ENCODE data around the gene GCKR.

Gene GCKR

GRCh38 chr2:27496357-27497287, at the start of gene GCKR:
Gene GCKR (plus strand): TSS chr2:27496839. CDS start chr2:27496905, 66 bp downstream.
- no peak for TF ChIP-seq CSRNP3 (CRISPR knock-in tag; IDR thresholded peaks at IDR 0.05)
- no peak for TF ChIP-seq GLIS3 (CRISPR knock-in tag; IDR thresholded peaks at IDR 0.05)
- TF ChIP-seq ZNF565 (CRISPR knock-in tag; conservative IDR thresholded peaks at IDR 0.05; ENCODE audit: low read depth) = no peak
- TF ChIP-seq CSDC2 (CRISPR knock-in tag; IDR thresholded peaks at IDR 0.05) = no peak
- TF ChIP-seq RARB (CRISPR knock-in tag; IDR thresholded peaks at IDR 0.05) = no peak
- TF ChIP-seq ZFP30 (CRISPR knock-in tag; IDR thresholded peaks at IDR 0.05) = no peak
- TF ChIP-seq ESRRG (CRISPR knock-in tag; IDR thresholded peaks at IDR 0.05) = no peak
- no peak for TF ChIP-seq ZNF8 (CRISPR knock-in tag; IDR thresholded peaks at IDR 0.05)
- TF ChIP-seq PATZ1 (CRISPR knock-in tag; IDR thresholded peaks at IDR 0.05; ENCODE audit: borderline replicate concordance) = no peak
- TF ChIP-seq TOX (CRISPR knock-in tag; IDR thresholded peaks at IDR 0.05; ENCODE audit: borderline replicate concordance) = no peak
- TF ChIP-seq PPARA (CRISPR knock-in tag; IDR thresholded peaks at IDR 0.05; ENCODE audit: borderline replicate concordance) = no peak
- no peak for TF ChIP-seq ARNTL (CRISPR knock-in tag; IDR thresholded peaks at IDR 0.05; ENCODE audit: borderline replicate concordance, low read depth)
- TF ChIP-seq BACH2 (CRISPR knock-in tag; IDR thresholded peaks at IDR 0.05; ENCODE audit: borderline replicate concordance) = no peak
- TF ChIP-seq CREB5 (CRISPR knock-in tag; IDR thresholded peaks at IDR 0.05; ENCODE audit: low read depth) = no peak
- no peak for TF ChIP-seq ISL1 (CRISPR knock-in tag; IDR thresholded peaks at IDR 0.05)
- no peak for TF ChIP-seq ZFP3 (CRISPR knock-in tag; IDR thresholded peaks at IDR 0.05)
- no peak for TF ChIP-seq TSHZ2 (CRISPR knock-in tag; IDR thresholded peaks at IDR 0.05)
- no peak for TF ChIP-seq SNAI2 (CRISPR knock-in tag; IDR thresholded peaks at IDR 0.05)
- TF ChIP-seq ZNF70 (CRISPR knock-in tag; IDR thresholded peaks at IDR 0.05) = no peak
- TF ChIP-seq OSR1 (CRISPR knock-in tag; IDR thresholded peaks at IDR 0.05) = no peak
- no peak for ATAC-seq

- no peak for TF ChIP-seq TSHZ2 (CRISPR knock-in tag; IDR thresholded peaks at IDR 0.05)
- TF ChIP-seq PATZ1 (CRISPR knock-in tag; IDR thresholded peaks at IDR 0.05; ENCODE audit: borderline replicate concordance) = no peak
- TF ChIP-seq ZC3H10 (CRISPR knock-in tag; IDR thresholded peaks at IDR 0.05) = no peak
- TF ChIP-seq GLIS3 (CRISPR knock-in tag; IDR thresholded peaks at IDR 0.05) = no peak
- no peak for TF ChIP-seq ISL1 (CRISPR knock-in tag; IDR thresholded peaks at IDR 0.05)
- TF ChIP-seq ESRRG (CRISPR knock-in tag; IDR thresholded peaks at IDR 0.05) = no peak
- no peak for TF ChIP-seq ZNF8 (CRISPR knock-in tag; IDR thresholded peaks at IDR 0.05)
- TF ChIP-seq PPARA (CRISPR knock-in tag; IDR thresholded peaks at IDR 0.05; ENCODE audit: borderline replicate concordance) = no peak
- TF ChIP-seq TCF4 (CRISPR knock-in tag; IDR thresholded peaks at IDR 0.05; ENCODE audit: borderline replicate concordance) = no peak
- TF ChIP-seq ZFP30 (CRISPR knock-in tag; IDR thresholded peaks at IDR 0.05) = no peak
- no peak for TF ChIP-seq ARNTL (CRISPR knock-in tag; IDR thresholded peaks at IDR 0.05; ENCODE audit: borderline replicate concordance, low read depth)
- no peak for TF ChIP-seq CREB5 (CRISPR knock-in tag; IDR thresholded peaks at IDR 0.05; ENCODE audit: low read depth)
- no peak for TF ChIP-seq SNAI2 (CRISPR knock-in tag; IDR thresholded peaks at IDR 0.05)
- TF ChIP-seq ZFP3 (CRISPR knock-in tag; IDR thresholded peaks at IDR 0.05) = no peak
- ATAC-seq = no peak
Measured at GRCh38 chr2:27448381-27448780, 48.3 kb upstream of the GCKR start.

Measured in SK-N-SH treated with all-trans-retinoic acid at 6 μM for 48 hours (cell line).